ENCODE measurements around the gene TUG1. TPM values are rescaled to one million over a fixed set of nuclear protein-coding genes. Genes with fewer than 3 reads are reported as not detected.

The TUG1 gene
- total and polyA plus RNA-seq, 10 of the 15 experiments (the other 5 are each of a cell fraction or from before 2014, with no cell fraction given), result 19.3 to 116 (median 54.9) TPM

DNA sequence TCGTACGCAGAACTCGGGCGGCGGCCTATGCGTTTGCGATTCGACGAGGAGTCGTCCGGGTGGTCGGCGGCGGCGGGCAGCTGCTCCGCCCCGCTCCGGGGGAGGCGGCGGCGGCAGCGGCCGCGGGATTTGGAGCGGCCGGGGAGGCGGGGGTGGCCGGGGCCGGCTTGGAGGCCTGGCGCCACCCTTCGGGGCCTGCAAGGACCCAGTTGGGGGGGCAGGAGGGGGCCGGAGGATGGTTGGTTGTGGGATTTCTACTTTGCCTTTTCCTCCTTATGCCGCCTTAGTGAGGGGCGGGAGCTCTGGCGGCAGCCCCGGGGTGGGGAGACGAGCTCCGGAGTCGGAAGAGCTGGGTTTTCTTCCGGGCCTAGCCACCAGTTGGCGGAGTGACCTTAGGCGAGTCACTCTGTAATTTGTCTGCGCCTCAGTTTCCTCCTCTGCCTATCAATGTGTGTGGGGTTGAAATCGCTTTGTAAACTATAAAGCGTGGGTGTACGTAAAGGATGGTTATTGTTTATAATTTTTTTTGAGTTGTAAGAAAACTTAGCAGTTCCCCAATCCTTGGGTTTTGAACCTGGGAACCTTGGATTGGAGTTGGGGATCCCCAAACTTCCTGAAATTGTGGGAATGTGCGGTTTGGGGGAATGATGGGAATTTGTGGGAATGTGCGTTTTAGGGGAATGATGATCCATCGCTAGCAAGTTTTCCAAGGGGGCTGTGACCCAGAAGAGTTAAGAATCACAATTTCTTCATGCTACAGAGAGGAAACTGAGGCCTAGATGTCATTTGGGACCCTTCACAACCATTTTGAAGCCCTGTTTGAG, 679 bp downstream of the TUG1 start (continued):
- TF ChIP-seq CBX5 (IDR thresholded peaks at IDR 0.05; ENCODE audit: low read depth), result 0 out of 2 replicates have a peak, but pooled peaks have one; percentile 17
- TF ChIP-seq GATAD2B (conservative IDR thresholded peaks at IDR 0.05; ENCODE audit: low read depth), result 0 out of 2 replicates have a peak, but pooled peaks have one; percentile 1
- TF ChIP-seq, protein P1, sequence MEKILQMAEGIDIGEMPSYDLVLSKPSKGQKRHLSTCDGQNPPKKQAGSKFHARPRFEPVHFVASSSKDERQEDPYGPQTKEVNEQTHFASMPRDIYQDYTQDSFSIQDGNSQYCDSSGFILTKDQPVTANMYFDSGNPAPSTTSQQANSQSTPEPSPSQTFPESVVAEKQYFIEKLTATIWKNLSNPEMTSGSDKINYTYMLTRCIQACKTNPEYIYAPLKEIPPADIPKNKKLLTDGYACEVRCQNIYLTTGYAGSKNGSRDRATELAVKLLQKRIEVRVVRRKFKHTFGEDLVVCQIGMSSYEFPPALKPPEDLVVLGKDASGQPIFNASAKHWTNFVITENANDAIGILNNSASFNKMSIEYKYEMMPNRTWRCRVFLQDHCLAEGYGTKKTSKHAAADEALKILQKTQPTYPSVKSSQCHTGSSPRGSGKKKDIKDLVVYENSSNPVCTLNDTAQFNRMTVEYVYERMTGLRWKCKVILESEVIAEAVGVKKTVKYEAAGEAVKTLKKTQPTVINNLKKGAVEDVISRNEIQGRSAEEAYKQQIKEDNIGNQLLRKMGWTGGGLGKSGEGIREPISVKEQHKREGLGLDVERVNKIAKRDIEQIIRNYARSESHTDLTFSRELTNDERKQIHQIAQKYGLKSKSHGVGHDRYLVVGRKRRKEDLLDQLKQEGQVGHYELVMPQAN (conservative IDR thresholded peaks at IDR 0.05), result peak; percentile 79
- TF ChIP-seq ZSCAN29 (IDR thresholded peaks at IDR 0.05), result 0 out of 2 replicates have a peak, but pooled peaks have one; percentile 47
- TF ChIP-seq MYB (IDR thresholded peaks at IDR 0.05; ENCODE audit: borderline replicate concordance, low read depth, low read length), result no peak
- TF ChIP-seq ZBTB40 (IDR thresholded peaks at IDR 0.05; ENCODE audit: borderline replicate concordance), result peak; percentile 30; the same call in 1 of the 2 replicates
- TF ChIP-seq, protein P2, sequence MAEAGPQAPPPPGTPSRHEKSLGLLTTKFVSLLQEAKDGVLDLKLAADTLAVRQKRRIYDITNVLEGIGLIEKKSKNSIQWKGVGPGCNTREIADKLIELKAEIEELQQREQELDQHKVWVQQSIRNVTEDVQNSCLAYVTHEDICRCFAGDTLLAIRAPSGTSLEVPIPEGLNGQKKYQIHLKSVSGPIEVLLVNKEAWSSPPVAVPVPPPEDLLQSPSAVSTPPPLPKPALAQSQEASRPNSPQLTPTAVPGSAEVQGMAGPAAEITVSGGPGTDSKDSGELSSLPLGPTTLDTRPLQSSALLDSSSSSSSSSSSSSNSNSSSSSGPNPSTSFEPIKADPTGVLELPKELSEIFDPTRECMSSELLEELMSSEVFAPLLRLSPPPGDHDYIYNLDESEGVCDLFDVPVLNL (IDR thresholded peaks at IDR 0.05; ENCODE audit: low read depth, low read length), result no peak
- TF ChIP-seq EED (IDR thresholded peaks at IDR 0.05; ENCODE audit: low read depth), result peak; percentile 58; the same call in 1 of the 2 replicates
- peak; percentile 43; the same call in 1 of the 2 replicates for TF ChIP-seq RELB (IDR thresholded peaks at IDR 0.05; ENCODE audit: low read depth)
- TF ChIP-seq, protein P3, sequence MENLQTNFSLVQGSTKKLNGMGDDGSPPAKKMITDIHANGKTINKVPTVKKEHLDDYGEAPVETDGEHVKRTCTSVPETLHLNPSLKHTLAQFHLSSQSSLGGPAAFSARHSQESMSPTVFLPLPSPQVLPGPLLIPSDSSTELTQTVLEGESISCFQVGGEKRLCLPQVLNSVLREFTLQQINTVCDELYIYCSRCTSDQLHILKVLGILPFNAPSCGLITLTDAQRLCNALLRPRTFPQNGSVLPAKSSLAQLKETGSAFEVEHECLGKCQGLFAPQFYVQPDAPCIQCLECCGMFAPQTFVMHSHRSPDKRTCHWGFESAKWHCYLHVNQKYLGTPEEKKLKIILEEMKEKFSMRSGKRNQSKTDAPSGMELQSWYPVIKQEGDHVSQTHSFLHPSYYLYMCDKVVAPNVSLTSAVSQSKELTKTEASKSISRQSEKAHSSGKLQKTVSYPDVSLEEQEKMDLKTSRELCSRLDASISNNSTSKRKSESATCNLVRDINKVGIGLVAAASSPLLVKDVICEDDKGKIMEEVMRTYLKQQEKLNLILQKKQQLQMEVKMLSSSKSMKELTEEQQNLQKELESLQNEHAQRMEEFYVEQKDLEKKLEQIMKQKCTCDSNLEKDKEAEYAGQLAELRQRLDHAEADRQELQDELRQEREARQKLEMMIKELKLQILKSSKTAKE (IDR thresholded peaks at IDR 0.05; ENCODE audit: low read depth, poor library complexity, severe bottlenecking), result no peak
- peak; percentile 98; the same call in 1 of the 2 replicates for TF ChIP-seq ASH2L (IDR thresholded peaks at IDR 0.05; ENCODE audit: borderline replicate concordance, low read depth)
- peak; percentile 75; the same call in 1 of the 2 replicates for TF ChIP-seq RBBP5 (conservative IDR thresholded peaks at IDR 0.05)
- TF ChIP-seq EP300 (IDR thresholded peaks at IDR 0.05; ENCODE audit: borderline replicate concordance in 1 of 2, control insufficient read depth in 1 of 2, low read depth in 2 of 2, low read length in 2 of 2), result no peak
